GM12878 (cell line): ENCODE measurements around the gene TBP. TPM values are rescaled to one million over a fixed set of nuclear protein-coding genes. Genes with fewer than 3 reads are reported as not detected.

ENCODE experiments used
- ASH2L ChIP-seq: fragments of 300-600, 200-600 bp; sonication (generic); IDR thresholded peaks from 2 replicates; pipeline ENCODE4 v1.6.1; 2017; ENCODE audit warnings: low read depth, mild to moderate bottlenecking, borderline replicate concordance
- BCL11A ChIP-seq: IDR thresholded peaks from 2 replicates; pipeline ENCODE4 v1.6.1; 2011; ENCODE audit warnings: low read depth, low read length
- CBFB ChIP-seq: IDR thresholded peaks from 2 replicates; pipeline ENCODE4 v1.6.1; 2016; ENCODE audit warnings: antibody characterized with exemption, low read depth
- CBX3 ChIP-seq: fragments of 200-600 bp; sonication (generic); IDR thresholded peaks from 2 replicates; pipeline ENCODE4 v1.6.1; 2016; ENCODE audit warnings: low read depth, borderline replicate concordance
- CBX5 ChIP-seq: sonication (generic); IDR thresholded peaks from 2 replicates; pipeline ENCODE4 v1.6.1; 2016; ENCODE audit warnings: low read depth, moderate library complexity, mild to moderate bottlenecking, inconsistent platforms
- ETV6 ChIP-seq, 2 experiments: fragments of 450-650 bp in 1 of 2; IDR thresholded peaks in 1 of 2; conservative IDR thresholded peaks in 1 of 2; 2 replicates each; pipeline ENCODE4 v1.6.1; 2014; ENCODE audit warnings: antibody characterized with exemption in 1 of 2, borderline replicate concordance in 1 of 2, low read depth in 1 of 2, mild to moderate bottlenecking in 1 of 2, moderate library complexity in 1 of 2
- EZH2 ChIP-seq: IDR thresholded peaks from 2 replicates; pipeline ENCODE4 v1.6.1; 2012; ENCODE audit warnings: low read depth, mild to moderate bottlenecking, control low read depth, inconsistent platforms, low read length, borderline replicate concordance; ENCODE audit not compliant: control insufficient read depth
- HDGF ChIP-seq: fragments of 450-650 bp; IDR thresholded peaks from 2 replicates; pipeline ENCODE4 v1.6.1; 2016; ENCODE audit warnings: antibody characterized with exemption
- MXI1 ChIP-seq: fragments of 150-350 bp; IDR thresholded peaks from 2 replicates; pipeline ENCODE4 v1.6.1; 2011; ENCODE audit warnings: low read depth, mild to moderate bottlenecking, inconsistent platforms, low read length, improper control_type of control experiment
- NR2C2 ChIP-seq: IDR thresholded peaks from 2 replicates; pipeline ENCODE4 v1.6.1; 2011; ENCODE audit warnings: borderline replicate concordance, low read depth; ENCODE audit not compliant: control insufficient read depth, insufficient read length
- PML ChIP-seq: IDR thresholded peaks from 2 replicates; pipeline ENCODE4 v1.6.1; 2012; ENCODE audit warnings: low read length, inconsistent platforms
- POLR2AphosphoS5 ChIP-seq: IDR thresholded peaks from 2 replicates; pipeline ENCODE4 v1.6.1; 2011; ENCODE audit warnings: mild to moderate bottlenecking, low read length, inconsistent platforms
- SIX5 ChIP-seq: IDR thresholded peaks from 2 replicates; pipeline ENCODE4 v1.6.1; 2011; ENCODE audit warnings: mild to moderate bottlenecking, low read depth, low read length, moderate library complexity; ENCODE audit not compliant: severe bottlenecking
- SPI1 ChIP-seq: IDR thresholded peaks from 2 replicates; pipeline ENCODE4 v1.6.1; 2011; ENCODE audit warnings: low read depth, mild to moderate bottlenecking, low read length, moderate library complexity, borderline replicate concordance; ENCODE audit not compliant: insufficient read depth
- SREBF2 ChIP-seq: IDR thresholded peaks from 2 replicates; pipeline ENCODE4 v1.6.1; 2012; ENCODE audit warnings: mild to moderate bottlenecking, low read length
- TAF1 ChIP-seq: IDR thresholded peaks from 2 replicates; pipeline ENCODE4 v1.6.1; 2011; ENCODE audit warnings: mild to moderate bottlenecking, low read depth, low read length, borderline replicate concordance
- YBX1 ChIP-seq: fragments of 450-650 bp; IDR thresholded peaks from 2 replicates; pipeline ENCODE4 v1.6.1; 2016; ENCODE audit warnings: antibody characterized with exemption
- polyA plus RNA-seq, 11 experiments: library from polyadenylated mRNA; depleted of rRNA in 4 of 11; unstranded in 6 of 11; stranded (reverse) in 5 of 11; fragments of >200 nt; fragmentation: Nextera tagmentation in 4 of 11; fragmentation: Illumina TruSeq in 1 of 11; extraction: Ambion mirVana in 4 of 11; extraction: Trizol in 1 of 11; gene quantifications; 1 replicate in 1 of 11; 2 replicates in 10 of 11; pipeline versions ENCODE4 v1.2.1 to v1.2.3, GENCODE V29; 2011 to 2016; ENCODE audit warnings: inconsistent platforms in 2 of 11, missing spikeins in 2 of 11, low read depth in 1 of 11
- total RNA-seq, 4 experiments: library from RNA; depleted of rRNA in 3 of 4; stranded (reverse); fragments of >200 nt in 3 of 4; fragmentation: Illumina TruSeq in 1 of 4; extraction: Trizol in 1 of 4; gene quantifications; 2 replicates each; pipeline versions ENCODE4 v1.2.1 to v1.2.3, GENCODE V29; 2013 to 2021
- TF ChIP-seq, protein P1 (sequence below): fragments of 450-650 bp; formaldehyde crosslinking; IDR thresholded peaks from 2 replicates; pipeline ENCODE4 v1.4.0; 2022; ENCODE audit warnings: mild to moderate bottlenecking, moderate library complexity
- TF ChIP-seq, protein P2 (sequence below), 3 experiments: IDR thresholded peaks in 2 of 3; conservative IDR thresholded peaks in 1 of 3; 2 replicates each; pipeline ENCODE4 v1.5.1; 2011; ENCODE audit warnings: low read depth in 3 of 3, low read length in 3 of 3, mild to moderate bottlenecking in 3 of 3, control low read depth in 2 of 3, moderate library complexity in 2 of 3, inconsistent platforms in 1 of 3, mixed read lengths in 1 of 3; ENCODE audit not compliant: control insufficient read depth in 2 of 3, insufficient read depth in 1 of 3; ENCODE audit errors: extremely low read depth in 1 of 3
- TF ChIP-seq, protein P3 (sequence below): IDR thresholded peaks from 2 replicates; pipeline ENCODE4 v1.6.1; 2011; ENCODE audit warnings: borderline replicate concordance, low read depth, mild to moderate bottlenecking, moderate library complexity, low read length; ENCODE audit not compliant: insufficient read depth, poor library complexity, severe bottlenecking
- TF ChIP-seq, protein P4 (sequence below): fragments of 450-650 bp; IDR thresholded peaks from 2 replicates; pipeline ENCODE4 v1.6.1; 2016; ENCODE audit warnings: mild to moderate bottlenecking

TBP gene
- total and polyA plus RNA-seq, 10 of the 15 experiments (the other 5 are each of a cell fraction or from before 2014, with no cell fraction given): 13.6 to 39.5 (median 26.5) TPM

DNA sequence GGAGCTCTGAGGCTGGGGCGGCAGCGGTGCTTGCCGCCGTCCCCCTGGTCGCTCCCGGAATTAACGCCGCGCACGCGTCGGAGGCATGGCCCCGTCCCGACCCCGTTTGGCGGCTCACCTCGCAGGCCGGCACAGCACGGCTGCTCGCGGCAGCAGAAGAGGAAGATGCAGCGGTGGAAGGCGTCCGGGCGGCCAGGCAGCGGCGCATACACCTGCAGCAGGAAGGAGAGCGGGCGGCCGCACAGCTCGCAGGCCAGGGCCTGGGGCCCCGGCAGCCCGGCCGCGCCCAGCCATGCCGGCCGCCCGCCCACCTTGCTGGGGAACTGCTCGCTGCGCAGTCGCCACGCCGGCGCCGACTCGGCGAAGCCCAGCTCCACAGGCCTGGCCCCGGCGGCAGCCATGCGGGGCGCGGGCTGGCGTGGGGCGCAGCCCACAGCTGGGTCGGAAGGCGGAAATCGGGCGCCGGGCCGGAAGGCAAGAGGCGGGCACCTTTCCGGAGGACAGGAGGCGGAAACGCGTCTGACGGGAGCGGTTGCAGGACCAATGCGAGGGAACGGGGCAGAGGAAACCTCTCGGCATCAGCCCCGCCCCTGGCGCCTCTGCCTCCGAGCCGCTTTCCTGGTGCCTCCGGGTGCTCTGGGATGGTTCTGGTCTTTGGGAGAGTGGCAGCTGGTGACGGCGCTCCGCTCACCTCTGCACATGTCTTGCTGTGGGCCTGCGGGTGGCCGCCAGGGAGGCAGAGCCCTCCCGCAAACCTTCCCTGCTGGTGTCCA, 30.2 kb downstream of the TBP start, which contains the start of gene PDCD2 (continued):
- TF ChIP-seq, protein P1, sequence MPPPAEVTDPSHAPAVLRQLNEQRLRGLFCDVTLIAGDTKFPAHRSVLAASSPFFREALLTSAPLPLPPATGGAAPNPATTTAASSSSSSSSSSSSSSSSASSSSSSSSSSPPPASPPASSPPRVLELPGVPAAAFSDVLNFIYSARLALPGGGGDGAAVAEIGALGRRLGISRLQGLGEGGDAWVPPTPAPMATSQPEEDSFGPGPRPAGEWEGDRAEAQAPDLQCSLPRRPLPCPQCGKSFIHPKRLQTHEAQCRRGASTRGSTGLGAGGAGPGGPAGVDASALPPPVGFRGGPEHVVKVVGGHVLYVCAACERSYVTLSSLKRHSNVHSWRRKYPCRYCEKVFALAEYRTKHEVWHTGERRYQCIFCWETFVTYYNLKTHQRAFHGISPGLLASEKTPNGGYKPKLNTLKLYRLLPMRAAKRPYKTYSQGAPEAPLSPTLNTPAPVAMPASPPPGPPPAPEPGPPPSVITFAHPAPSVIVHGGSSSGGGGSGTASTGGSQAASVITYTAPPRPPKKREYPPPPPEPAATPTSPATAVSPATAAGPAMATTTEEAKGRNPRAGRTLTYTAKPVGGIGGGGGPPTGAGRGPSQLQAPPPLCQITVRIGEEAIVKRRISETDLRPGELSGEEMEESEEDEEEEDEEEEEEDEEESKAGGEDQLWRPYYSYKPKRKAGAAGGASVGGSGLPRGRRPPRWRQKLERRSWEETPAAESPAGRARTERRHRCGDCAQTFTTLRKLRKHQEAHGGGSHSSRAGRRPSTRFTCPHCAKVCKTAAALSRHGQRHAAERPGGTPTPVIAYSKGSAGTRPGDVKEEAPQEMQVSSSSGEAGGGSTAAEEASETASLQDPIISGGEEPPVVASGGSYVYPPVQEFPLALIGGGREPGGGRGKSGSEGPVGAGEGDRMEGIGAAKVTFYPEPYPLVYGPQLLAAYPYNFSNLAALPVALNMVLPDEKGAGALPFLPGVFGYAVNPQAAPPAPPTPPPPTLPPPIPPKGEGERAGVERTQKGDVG (CRISPR knock-in tag): no peak
- no peak for TF ChIP-seq CBX3
- TF ChIP-seq SIX5: peak; percentile 53
- TF ChIP-seq EZH2: no peak
- no peak for TF ChIP-seq CBFB
- 0 out of 2 replicates have a peak, but pooled peaks have one; percentile 35 for TF ChIP-seq HDGF
- peak; percentile 86; the same call in 1 of the 2 replicates for TF ChIP-seq POLR2AphosphoS5
- no peak for TF ChIP-seq SREBF2
- TF ChIP-seq, protein P2, sequence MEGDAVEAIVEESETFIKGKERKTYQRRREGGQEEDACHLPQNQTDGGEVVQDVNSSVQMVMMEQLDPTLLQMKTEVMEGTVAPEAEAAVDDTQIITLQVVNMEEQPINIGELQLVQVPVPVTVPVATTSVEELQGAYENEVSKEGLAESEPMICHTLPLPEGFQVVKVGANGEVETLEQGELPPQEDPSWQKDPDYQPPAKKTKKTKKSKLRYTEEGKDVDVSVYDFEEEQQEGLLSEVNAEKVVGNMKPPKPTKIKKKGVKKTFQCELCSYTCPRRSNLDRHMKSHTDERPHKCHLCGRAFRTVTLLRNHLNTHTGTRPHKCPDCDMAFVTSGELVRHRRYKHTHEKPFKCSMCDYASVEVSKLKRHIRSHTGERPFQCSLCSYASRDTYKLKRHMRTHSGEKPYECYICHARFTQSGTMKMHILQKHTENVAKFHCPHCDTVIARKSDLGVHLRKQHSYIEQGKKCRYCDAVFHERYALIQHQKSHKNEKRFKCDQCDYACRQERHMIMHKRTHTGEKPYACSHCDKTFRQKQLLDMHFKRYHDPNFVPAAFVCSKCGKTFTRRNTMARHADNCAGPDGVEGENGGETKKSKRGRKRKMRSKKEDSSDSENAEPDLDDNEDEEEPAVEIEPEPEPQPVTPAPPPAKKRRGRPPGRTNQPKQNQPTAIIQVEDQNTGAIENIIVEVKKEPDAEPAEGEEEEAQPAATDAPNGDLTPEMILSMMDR (IDR thresholded peaks at IDR 0.05 in 2 of 3, conservative IDR thresholded peaks at IDR 0.05 in 1 of 3; ENCODE audit: control insufficient read depth in 2 of 3, extremely low read depth in 1 of 3, insufficient read depth in 1 of 3, low read depth in 3 of 3, low read length in 3 of 3): no peak
- TF ChIP-seq MXI1: peak; percentile 97
- TF ChIP-seq, protein P3, sequence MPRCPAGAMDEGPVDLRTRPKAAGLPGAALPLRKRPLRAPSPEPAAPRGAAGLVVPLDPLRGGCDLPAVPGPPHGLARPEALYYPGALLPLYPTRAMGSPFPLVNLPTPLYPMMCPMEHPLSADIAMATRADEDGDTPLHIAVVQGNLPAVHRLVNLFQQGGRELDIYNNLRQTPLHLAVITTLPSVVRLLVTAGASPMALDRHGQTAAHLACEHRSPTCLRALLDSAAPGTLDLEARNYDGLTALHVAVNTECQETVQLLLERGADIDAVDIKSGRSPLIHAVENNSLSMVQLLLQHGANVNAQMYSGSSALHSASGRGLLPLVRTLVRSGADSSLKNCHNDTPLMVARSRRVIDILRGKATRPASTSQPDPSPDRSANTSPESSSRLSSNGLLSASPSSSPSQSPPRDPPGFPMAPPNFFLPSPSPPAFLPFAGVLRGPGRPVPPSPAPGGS: peak; percentile 32
- no peak for TF ChIP-seq BCL11A
- TF ChIP-seq SPI1: no peak
- peak in 1 of 2 experiments; percentile 89; a peak in 2 of 4 replicates for TF ChIP-seq ETV6 (conservative IDR thresholded peaks at IDR 0.05 in 1 of 2, IDR thresholded peaks at IDR 0.05 in 1 of 2; ENCODE audit: borderline replicate concordance in 1 of 2, low read depth in 1 of 2)
- no peak for TF ChIP-seq NR2C2
- TF ChIP-seq, protein P4, sequence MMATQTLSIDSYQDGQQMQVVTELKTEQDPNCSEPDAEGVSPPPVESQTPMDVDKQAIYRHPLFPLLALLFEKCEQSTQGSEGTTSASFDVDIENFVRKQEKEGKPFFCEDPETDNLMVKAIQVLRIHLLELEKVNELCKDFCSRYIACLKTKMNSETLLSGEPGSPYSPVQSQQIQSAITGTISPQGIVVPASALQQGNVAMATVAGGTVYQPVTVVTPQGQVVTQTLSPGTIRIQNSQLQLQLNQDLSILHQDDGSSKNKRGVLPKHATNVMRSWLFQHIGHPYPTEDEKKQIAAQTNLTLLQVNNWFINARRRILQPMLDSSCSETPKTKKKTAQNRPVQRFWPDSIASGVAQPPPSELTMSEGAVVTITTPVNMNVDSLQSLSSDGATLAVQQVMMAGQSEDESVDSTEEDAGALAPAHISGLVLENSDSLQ: peak; percentile 64
- peak; percentile 52; the same call in 1 of the 2 replicates for TF ChIP-seq ASH2L
- TF ChIP-seq PML: peak; percentile 62
- TF ChIP-seq YBX1: no peak
- no peak for TF ChIP-seq CBX5
- TF ChIP-seq TAF1: peak; percentile 90
